A673 (cell line): ENCODE data around the gene PGAM2. TPM values are rescaled to one million over a fixed set of nuclear protein-coding genes. Genes with fewer than 3 reads are reported as not detected.

Experiments used
- Bru-seq: library from RNA; stranded (reverse); fragments of 400-500 nt; gene quantifications from one replicate; lab custom pipeline; 2021; lab: Mats Ljungman, UMichigan
- BruChase-seq, 2 experiments: library from RNA; stranded (reverse); fragments of 400-500 nt; gene quantifications; one replicate each; lab custom pipeline; 2021; lab: Mats Ljungman, UMichigan
- BruUV-seq: library from RNA; stranded (reverse); fragments of 400-500 nt; replicated peaks from 2 replicates; lab custom pipeline; 2021; lab: Mats Ljungman, UMichigan
- CTCF ChIA-PET: fragments of 300-600 bp; sonication (Branson Sonifier 250); formaldehyde crosslinking; loops from one replicate; lab custom pipeline; 2022; ENCODE audit warnings: antibody characterized with exemption; lab: Charles Lee
- POLR2A ChIA-PET: fragments of 300-600 bp; sonication (Branson Sonifier 250); formaldehyde crosslinking; loops from one replicate; lab custom pipeline; 2022; ENCODE audit warnings: antibody characterized with exemption; ENCODE audit not compliant: low non-redundant PET; lab: Charles Lee
- DNase-seq: peaks from one replicate; pipeline ENCODE4 v3.0.0-alpha.2; 2015; ENCODE audit warnings: low spot score
- H3K27ac ChIP-seq: fragments of 200-600 bp; sonication (generic); 2 replicates; pipeline ENCODE4 v1.5.1; 2016; ENCODE audit warnings: mixed run types, low read depth, mild to moderate bottlenecking, mixed read lengths, antibody characterized with exemption, low read length; ENCODE audit not compliant: poor library complexity, severe bottlenecking
- H3K27me3 ChIP-seq: fragments of 200-600 bp; sonication (generic); replicated peaks from 2 replicates; pipeline ENCODE4 v1.6.1; 2017; ENCODE audit warnings: mixed run types, low read depth, mild to moderate bottlenecking, mixed read lengths, antibody characterized with exemption, low read length; ENCODE audit not compliant: insufficient read depth, poor library complexity
- H3K36me3 ChIP-seq: fragments of 200-600 bp; sonication (generic); 2 replicates; pipeline ENCODE4 v1.6.1; 2016; ENCODE audit warnings: mixed run types, mild to moderate bottlenecking, mixed read lengths, antibody characterized with exemption, low read length; ENCODE audit not compliant: insufficient read depth, poor library complexity, severe bottlenecking
- H3K4me1 ChIP-seq: fragments of 200-600 bp; sonication (generic); 2 replicates; pipeline ENCODE4 v1.6.1; 2017; ENCODE audit warnings: mixed run types, mild to moderate bottlenecking, mixed read lengths, antibody characterized with exemption, low read length; ENCODE audit not compliant: insufficient read depth, poor library complexity, severe bottlenecking
- H3K4me3 ChIP-seq: fragments of 200-600 bp; sonication (generic); 2 replicates; pipeline ENCODE4 v1.5.1; 2016; ENCODE audit warnings: low read depth, mixed run types, mild to moderate bottlenecking, mixed read lengths, low read length; ENCODE audit not compliant: poor library complexity, severe bottlenecking
- H3K9me3 ChIP-seq: fragments of 200-600 bp; sonication (generic); 2 replicates; pipeline ENCODE4 v1.6.1; 2016; ENCODE audit warnings: mixed run types, low read depth, mild to moderate bottlenecking, mixed read lengths, antibody characterized with exemption, low read length; ENCODE audit not compliant: poor library complexity, severe bottlenecking
- CTCF ChIP-seq: fragments of 300-800, 200-600 bp; sonication (generic); conservative IDR thresholded peaks from 2 replicates; pipeline ENCODE4 v1.5.1; 2017; ENCODE audit warnings: low read depth, mild to moderate bottlenecking, antibody characterized with exemption, low read length, moderate library complexity, mixed read lengths
- EZH2 ChIP-seq: fragments of 200-600 bp; sonication (generic); IDR thresholded peaks from 2 replicates; pipeline ENCODE4 v1.6.1; 2017; ENCODE audit warnings: borderline replicate concordance, low read depth, mild to moderate bottlenecking, mixed read lengths, antibody characterized with exemption, low read length; ENCODE audit not compliant: poor library complexity, severe bottlenecking
- intact Hi-C: fragments of 100-400 bp; cut with micrococcal nuclease; formaldehyde crosslinking; loops from one replicate; pipeline ENCODE4 v1.10.0; 2022; ENCODE audit not compliant: unreplicated experiment
- long read RNA-seq: library from polyadenylated mRNA; stranded (forward); transcript quantifications from one replicate; pipeline ENCODE4 v2.0.0, GENCODE V29; 2022
- total RNA-seq: library from RNA; stranded (reverse); gene quantifications from 2 replicates; pipeline ENCODE4 v1.2.3, GENCODE V29; 2021

The PGAM2 gene
- total RNA-seq (not detected in 2 replicates), Bru-seq, nascent RNA (percentile 16 among the genes with signal in this experiment), BruChase-seq, experiment 1, labeled RNA remaining after a 2-hour chase (percentile 16 among the genes with signal in this experiment), BruChase-seq, experiment 2, labeled RNA remaining after a 6-hour chase (percentile 29 among the genes with signal in this experiment)
- long read RNA-seq, result 0 reads

DNA sequence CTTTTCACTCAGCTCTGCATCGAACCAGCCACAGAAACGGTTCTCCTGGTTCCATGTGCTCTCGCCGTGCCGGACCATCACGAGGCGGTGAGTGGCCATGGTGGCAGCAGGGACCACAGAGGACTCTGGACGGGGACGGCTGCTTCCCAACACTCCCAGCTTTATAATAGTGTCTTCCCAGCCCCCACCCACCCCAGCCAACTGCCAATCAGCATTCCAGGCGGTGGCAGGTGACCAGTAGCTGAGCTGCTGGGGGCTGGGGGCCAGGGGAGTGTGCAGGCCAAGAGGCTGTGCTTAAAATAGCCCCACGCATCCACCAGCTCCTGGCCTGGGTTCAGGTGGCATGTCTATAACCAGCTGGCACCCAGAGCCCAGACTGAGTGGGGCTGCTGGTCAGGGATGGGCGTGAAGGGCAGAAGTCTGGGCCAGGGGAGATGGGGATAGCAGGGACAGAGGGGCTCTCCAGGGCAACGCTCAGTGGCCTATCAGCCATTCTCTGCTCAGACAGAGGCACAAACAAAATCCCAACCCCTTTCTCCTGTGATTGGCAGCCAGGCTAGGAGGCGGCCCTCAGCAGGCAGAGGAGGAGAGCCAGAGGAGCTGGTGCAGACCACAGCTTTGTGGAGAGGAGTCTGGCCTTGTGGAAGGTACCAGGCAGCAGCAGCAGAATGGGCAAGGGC is at the start of gene PGAM2:
TSS of gene PGAM2 (minus strand) at position 137 of the 680 bp plus-strand sequence. CDS start at position 99, 38 bp downstream.
- no peak for DNase-seq
- no peak within 1 kb of the TSS for H3K27ac ChIP-seq
- H3K9me3 ChIP-seq, result no peaks in the 10 kb centered on the region
- ChIA-PET CTCF (no interaction called here), POLR2A (no interaction called here)
- no peaks in the 10 kb centered on the region for H3K27me3 ChIP-seq
- no TSS peak for BruUV-seq
- peaks cover 5% of the 10 kb centered on the region for H3K36me3 ChIP-seq
- TF ChIP-seq EZH2, result no peak
- no peak for TF ChIP-seq CTCF
- no peak within 1 kb of the TSS for H3K4me3 ChIP-seq
- intact Hi-C loops, result no loop called here
- H3K4me1 ChIP-seq, result peaks cover 3% of the 10 kb centered on the region

GRCh38 chr7:44114586-44115310 is 49.4 kb upstream of the PGAM2 start:
- CTCF ChIA-PET, result no interaction called here
- POLR2A ChIA-PET, result no interaction called here
- DNase-seq, result no peak
- TF ChIP-seq EZH2 (no peak), CTCF (no peak)
- Histone ChIP-seq H3K27ac (no peak overlapping the region), H3K9me3 (no peaks in the 10 kb centered on the region), H3K27me3 (no peaks in the 10 kb centered on the region), H3K4me3 (no peak overlapping the region), H3K4me1 (no peaks in the 10 kb centered on the region), H3K36me3 (peaks cover 47% of the 10 kb centered on the region)
- no TSS peak for BruUV-seq
- intact Hi-C loops, result no loop called here

- ChIA-PET POLR2A (no interaction called here), CTCF (no interaction called here)
- Histone ChIP-seq H3K4me3 (no peak overlapping the region), H3K36me3 (peaks cover 39% of the 10 kb centered on the region), H3K9me3 (no peaks in the 10 kb centered on the region), H3K4me1 (no peaks in the 10 kb centered on the region), H3K27me3 (no peaks in the 10 kb centered on the region), H3K27ac (no peak overlapping the region)
- DNase-seq, result no peak
- TSS peak; percentile 71 for BruUV-seq
- TF ChIP-seq EZH2, result no peak
- no peak for TF ChIP-seq CTCF
- intact Hi-C loops, result no loop called here
Measured at GRCh38 chr7:44113764-44114354, 48.5 kb upstream of the PGAM2 start.
